Lung microvascular endothelial cell (primary cell): Measurements from ENCODE around the gene SPG7. TPM values are rescaled to one million over a fixed set of nuclear protein-coding genes. Genes with fewer than 3 reads are reported as not detected.
"Not testable (repeated sequence)": the region's sequence is repeated elsewhere in the genome, so short reads cannot be mapped to it uniquely, and the experiment has no call there.

Source experiments
- DNase-seq, 2 donors: peaks; one replicate each; pipeline versions ENCODE4 v3.0.0 to v3.0.0-alpha.2; 2010; ENCODE audit warnings: low read depth in 2 of 2
- total RNA-seq: library from RNA; depleted of rRNA; stranded (reverse); fragments of >200 nt; gene quantifications from 2 replicates; pipeline ENCODE4 v1.2.1, GENCODE V29; 2014

Gene SPG7
- total RNA-seq, 1 donor from 2014 or later, result 94.6 TPM

- no peak for DNase-seq
Observed at GRCh38 chr16:89576153-89577054, 68.2 kb downstream of the SPG7 start.

DNA sequence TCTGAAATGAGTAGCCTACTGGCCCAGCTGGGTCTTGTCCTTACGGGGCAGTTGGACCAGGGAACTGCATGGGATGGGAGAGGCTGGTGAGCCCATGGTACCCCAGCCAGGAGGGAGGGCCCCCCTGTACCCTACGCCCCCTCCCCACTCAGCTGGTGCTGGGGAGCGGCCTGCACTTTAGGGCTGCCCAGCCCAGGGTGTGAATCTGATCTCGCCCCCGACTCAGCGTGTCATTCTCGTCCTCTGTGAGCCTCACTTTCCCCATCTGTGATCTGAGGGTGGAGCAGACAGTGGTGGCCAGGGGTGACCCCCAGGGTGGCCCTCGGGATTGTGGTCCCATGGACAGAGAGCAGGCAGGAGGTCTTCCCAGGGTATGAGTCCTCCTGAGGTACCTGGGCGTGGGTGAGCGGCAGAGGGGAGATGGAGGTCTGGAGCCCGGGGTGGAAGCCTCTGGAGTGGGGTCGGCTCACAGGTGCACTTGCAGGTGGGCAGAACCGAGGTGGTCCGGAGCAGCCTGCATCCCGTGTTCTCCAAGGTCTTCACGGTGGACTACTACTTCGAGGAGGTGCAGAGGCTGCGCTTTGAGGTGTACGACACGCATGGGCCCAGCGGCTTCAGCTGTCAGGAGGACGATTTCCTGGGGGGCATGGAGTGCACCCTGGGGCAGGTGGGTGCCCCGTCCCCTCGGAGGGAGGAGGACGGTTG lies 69.0 kb downstream of the SPG7 start:
- DNase-seq, result no peak

GRCh38 chr16:89579351-89579750 lies 71.1 kb downstream of the SPG7 start:
- DNase-seq, result no peak

DNA sequence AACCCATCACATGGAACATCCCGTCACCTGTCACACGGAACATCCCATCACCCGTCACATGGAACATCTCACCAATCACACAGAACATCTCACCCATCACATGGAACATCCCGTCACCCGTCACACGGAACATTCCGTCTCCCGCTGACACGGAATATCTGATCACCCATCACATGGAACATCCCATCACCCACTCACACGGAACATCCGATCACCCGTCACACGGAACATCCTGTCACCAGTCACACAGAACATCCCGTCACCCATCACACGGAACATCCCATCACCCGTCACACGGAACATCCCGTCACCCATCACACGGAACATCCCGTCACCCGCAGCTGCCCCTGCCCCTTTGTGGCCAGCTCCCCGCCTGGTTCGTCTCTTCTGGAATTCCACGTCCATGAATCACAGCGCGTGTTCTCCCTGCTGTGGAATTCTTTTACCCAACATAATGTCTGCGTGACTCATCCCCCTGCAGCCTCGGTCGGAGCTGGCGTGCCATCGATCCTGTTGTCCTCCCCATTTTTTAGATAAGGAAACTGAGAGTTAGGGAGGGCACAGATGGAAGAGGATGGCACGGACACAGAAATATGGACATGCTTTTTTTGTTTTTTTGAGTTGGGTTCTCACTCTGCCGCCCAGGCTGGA lies 73.0 kb downstream of the SPG7 start:
- DNase-seq, result peak; percentile 94 to 96

DNA sequence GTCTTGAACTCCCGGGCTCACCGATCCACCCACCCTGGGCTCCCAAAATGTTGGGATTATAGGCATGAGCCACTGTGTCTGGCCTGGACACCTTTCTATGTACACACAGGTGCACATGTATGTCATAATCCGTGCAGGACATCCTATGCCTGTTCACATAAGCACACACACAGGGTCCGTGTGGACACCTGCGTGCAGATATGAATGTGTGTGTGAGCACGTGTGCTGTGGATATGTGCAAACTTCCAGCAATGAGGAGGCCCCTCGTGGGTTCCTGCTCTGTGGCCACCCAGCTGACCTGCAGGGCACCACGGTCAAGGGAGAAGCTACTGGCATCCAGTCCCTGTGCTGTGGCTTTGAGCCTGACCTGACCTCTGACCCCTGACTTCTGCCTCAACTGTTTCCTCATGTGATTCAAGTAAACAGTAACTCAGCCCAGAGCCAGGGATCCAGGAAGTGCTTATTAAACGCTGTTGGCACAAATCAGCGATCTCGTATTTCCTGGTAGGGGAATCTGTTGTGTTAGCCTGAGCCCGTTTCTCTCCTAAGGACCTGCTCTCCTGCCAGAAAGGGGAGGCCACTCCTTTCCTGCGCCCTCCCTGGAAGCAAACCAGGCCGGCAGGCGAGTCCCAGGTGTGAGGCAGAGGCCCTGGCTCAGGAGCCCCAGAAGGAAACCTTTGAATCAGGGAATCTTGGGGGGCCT lies 73.8 kb downstream of the SPG7 start:
- peak; percentile 90 to 94 for DNase-seq

DNA sequence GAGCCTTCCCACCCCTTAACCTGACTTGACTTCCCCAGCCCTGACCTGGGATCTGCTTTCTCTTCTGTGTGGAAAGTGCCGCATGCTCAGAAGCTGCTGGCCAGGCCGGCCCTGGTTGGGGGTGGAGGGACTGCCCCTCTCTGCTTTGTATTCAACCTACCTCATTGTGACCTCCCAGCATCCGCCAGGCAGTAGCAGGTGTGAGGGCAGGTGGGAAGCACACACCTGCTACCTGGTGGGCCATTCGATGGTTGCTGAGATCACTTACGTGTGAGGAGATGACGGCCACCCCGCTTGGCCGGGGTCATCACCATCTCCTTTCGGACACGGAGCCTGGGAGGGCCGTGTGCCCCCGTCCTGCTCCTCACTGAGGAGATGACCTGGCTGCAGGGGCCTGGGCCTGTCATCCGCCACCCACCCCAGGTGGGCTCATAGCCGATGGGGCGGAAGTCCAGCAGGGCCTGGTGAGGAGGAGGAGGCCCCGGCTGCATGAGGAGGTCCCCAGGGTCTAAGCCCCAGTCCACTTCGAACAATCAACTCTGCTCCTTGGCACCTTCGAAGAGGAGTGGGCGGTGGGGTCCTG lies 74.5 kb downstream of the SPG7 start:
- peak in 1 of 2 donors; percentile 35 for DNase-seq

DNA sequence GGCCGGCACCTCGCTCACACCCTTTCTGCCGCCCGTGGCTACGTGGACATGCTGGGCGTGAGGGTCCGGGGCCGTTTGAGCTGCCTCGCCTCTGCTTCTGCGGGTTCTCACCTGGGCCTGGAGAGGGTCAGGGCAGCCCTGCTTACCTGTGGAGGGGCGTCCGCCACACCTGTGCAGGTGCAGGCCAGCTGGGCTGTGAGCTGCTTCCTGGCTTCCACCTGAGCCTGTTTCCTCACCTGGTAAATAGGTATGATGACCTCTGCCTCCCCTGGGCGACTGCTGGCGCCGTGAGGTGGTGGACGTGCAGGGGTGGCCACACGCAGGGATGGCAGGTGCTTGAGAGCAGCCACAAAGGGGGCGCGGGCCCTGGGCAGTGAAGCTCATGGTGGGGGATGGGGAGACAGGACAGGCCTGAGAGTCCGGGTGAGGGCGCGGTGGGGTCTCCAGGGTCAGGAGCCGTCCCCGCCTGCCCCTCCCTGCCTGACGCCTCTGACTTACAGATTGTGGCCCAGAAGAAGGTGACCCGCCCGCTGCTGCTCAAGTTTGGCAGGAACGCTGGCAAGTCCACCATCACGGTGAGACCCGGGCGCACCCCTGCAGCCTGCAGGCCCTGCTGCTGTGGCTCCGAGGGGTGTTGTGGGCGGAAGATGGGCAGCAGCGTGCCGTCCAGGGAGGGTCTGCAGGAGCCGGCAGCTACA lies 75.1 kb downstream of the SPG7 start:
- no peak for DNase-seq

- DNase-seq, result no peak
Observed at GRCh38 chr16:89583895-89584644, 75.9 kb downstream of the SPG7 start.

GRCh38 chr16:89584768-89585549 lies 76.8 kb downstream of the SPG7 start:
- DNase-seq, result no peak

DNA sequence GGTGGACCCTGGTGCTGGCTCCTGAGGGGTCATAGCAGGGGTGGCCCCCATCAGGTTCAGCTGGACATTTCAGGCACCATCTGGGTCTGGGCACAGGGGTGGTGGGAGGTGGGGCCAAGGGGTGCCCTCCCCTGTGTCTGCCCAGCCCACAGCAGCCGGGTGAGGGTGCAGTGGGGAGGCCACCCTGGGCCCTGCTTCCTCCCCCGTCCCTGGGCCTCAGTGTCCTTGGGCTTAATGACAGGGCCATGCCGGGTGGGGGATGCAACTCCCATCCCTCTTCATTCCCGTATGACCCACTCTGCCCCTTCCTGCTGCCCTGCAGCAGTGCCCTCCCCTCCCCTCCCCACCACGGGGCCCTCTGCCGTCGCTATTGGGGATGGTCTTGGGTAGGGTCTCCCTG lies 78.0 kb downstream of the SPG7 start:
- DNase-seq, result no peak

DNA sequence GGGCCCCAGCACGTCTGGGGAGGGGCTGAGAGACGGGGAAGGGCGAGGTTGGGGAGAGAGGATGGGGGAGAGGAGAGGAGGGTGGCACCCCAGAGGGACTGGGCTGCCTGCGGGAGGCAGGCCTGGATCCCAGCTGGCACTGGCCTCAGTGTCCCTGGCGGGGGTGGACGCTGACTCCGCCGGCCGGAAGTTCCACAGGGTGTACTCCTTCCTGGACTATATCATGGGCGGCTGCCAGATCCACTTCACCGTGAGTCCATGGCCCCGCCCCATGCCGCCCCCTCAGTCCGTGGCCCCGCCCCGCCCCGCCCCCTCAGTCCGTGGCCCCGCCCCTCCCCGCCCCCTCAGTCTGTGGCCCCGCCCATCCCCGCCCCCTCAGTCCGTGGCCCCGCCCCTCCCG lies 78.7 kb downstream of the SPG7 start:
- DNase-seq, result peak; percentile 74 to 91

DNA sequence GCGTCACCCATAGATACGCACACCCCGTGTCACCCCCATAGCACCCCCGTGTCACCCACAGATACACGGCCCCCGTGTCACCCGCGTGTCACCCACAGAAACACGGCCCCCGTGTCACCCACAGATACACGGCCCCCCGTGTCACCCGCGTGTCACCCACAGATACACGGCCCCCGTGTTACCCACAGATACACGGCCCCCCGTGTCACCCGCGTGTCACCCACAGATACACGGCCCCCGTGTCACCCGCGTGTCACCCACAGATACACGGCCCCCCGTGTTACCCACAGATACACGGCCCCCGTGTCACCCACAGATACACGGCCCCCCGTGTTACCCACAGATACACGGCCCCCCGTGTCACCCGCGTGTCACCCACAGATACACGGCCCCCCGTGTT lies 79.5 kb downstream of the SPG7 start:
- DNase-seq, result not testable (repeated sequence)

DNA sequence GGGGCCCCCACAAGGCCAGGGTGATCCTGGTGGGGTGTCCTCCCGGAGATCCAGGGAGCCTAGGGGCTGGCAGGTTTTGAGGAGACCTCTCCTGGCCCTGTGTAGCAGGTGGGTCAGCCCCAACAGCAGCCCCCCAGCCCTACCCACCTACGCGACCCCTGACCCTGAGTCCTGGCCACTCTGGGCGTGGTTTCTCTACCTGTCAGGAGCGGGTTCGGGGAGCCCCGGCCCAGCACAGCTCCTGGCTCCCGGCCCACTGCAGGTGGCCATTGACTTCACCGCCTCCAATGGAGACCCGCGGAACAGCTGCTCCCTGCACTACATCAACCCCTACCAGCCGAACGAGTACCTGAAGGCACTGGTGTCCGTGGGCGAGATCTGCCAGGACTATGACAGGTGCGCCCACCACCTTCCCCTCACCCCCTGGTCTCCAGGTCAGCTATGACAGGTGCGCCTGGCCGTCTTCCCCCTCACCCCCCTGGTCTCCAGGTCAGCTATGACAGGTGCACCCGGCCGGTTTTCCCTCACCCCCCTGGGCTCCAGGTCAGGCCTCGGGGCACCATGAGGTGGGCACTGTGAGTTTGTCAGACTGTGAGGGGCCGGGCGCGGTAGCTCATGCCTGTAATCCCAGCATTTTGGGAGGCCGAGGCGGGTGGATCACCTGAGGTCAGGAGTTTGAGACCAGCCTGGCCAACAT lies 80.4 kb downstream of the SPG7 start:
- no peak for DNase-seq

DNA sequence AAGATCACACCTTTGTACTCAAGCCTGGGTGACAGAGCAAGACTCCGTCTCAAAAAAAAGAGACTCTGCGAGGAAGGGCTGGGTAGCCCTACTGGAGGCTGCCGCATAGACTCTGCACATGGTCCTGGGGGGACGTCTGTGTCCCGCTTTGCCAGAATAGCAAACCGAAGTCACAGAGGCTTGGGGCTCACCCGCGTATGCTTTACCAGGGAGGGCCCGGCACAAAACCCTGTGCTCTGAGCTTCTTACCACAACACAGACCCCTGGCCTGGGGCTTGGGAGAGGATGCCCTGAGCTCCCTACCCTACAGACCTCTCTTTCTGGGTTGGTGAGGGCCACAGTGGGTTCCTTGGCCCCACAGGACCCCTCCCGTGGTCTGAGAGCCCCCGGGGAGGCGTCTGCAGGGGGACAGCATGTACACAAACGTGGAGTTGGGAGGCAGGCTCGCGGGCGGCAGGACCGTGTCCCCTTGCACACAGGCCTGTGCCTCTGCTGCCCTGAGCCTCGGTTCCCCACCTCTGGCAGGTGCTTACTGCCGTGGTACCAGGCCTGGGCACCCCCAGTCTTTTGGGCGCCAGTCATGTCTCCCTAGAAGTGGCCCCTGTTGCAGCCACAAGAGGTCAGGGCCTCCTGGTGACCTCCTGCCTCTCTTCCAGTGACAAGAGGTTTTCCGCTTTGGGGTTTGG lies 81.2 kb downstream of the SPG7 start:
- DNase-seq, result no peak

DNA sequence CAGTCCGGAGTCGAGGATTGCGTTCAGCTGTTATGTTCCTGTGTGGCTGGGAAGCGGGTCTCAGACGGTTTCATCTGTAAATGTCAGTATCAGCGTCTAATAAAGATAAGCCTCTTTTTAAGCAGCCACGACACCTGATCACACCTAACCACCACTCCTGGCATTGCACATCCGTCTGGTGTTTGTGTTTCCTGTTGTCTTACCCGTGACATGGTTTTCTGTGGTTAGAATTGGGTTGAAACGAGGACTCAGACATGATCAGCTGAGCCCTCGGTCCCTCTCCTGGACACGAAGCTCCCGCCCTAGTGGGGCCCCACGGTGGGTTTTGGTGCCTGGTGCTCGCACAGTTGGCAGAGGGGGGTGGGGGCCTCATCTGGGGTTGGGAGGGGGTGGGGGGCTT lies 85.6 kb downstream of the SPG7 start:
- DNase-seq, result no peak

DNA sequence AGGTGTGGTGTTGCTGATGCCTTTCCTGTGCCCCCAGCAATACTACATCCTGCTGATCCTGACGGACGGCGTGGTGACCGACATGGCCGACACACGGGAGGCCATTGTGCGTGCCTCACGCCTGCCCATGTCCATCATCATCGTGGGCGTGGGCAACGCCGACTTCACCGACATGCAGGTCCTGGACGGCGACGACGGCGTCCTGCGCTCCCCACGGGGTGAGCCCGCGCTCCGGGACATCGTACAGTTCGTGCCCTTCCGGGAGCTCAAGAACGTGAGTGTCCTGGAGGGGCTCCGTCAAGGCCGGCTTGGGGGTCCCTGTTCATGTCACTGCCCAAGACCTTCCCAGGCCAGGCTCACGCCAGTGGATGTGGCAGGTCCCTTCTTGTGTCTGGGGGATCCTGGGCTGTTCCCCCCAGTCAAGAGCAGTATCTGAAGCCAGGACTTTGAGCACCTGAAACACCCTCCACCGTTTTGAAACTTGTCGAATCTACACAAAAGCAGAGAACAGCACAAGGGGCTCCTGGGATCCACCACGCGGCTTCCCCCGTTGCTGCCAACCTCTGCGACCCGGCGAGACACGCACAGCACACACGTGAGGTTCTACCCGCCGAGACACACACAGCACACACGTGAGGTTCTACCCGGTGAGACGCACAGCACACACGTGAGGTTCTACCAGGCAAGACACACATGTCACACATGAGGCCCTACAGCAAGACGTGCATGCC lies 87.3 kb downstream of the SPG7 start:
- DNase-seq, result no peak

GRCh38 chr16:89596061-89596689 lies 88.0 kb downstream of the SPG7 start:
- no peak for DNase-seq
